GM21723 (cell line): ENCODE data around the gene MAPKAP1.
"Not testable (repeated sequence)": the region's sequence is repeated elsewhere in the genome, so short reads cannot be mapped to it uniquely, and the experiment has no call there.

ENCODE experiments used
- ATAC-seq: cut with Tn5 transposase; IDR thresholded peaks from one replicate; pipeline ENCODE4 v1.9.1; 2021; ENCODE audit warnings: mild to moderate bottlenecking, moderate library complexity; ENCODE audit not compliant: unreplicated experiment

MAPKAP1 gene

GRCh38 chr9:125611121-125611765 lies 95.8 kb downstream of the MAPKAP1 start:
- no peak for ATAC-seq

- ATAC-seq = no peak
These were observed 97.3 kb downstream of the MAPKAP1 start for GRCh38 chr9:125609744-125610143.

GRCh38 chr9:125608489-125609224 lies 98.4 kb downstream of the MAPKAP1 start:
- no peak for ATAC-seq

GRCh38 chr9:125604196-125604595 lies 102.8 kb downstream of the MAPKAP1 start:
- ATAC-seq = no peak

GRCh38 chr9:125603478-125604021 lies 103.5 kb downstream of the MAPKAP1 start:
- no peak for ATAC-seq

GRCh38 chr9:125601961-125602360 lies 105.0 kb downstream of the MAPKAP1 start:
- no peak for ATAC-seq

- ATAC-seq = no peak
These were observed 106.8 kb downstream of the MAPKAP1 start for GRCh38 chr9:125600194-125600593.

GRCh38 chr9:125594223-125594610 lies 112.8 kb downstream of the MAPKAP1 start:
- no peak for ATAC-seq

- no peak for ATAC-seq
These were observed 113.3 kb downstream of the MAPKAP1 start for GRCh38 chr9:125593581-125594222.

GRCh38 chr9:125591888-125592287 lies 115.1 kb downstream of the MAPKAP1 start:
- no peak for ATAC-seq

- no peak for ATAC-seq
These were observed 115.8 kb downstream of the MAPKAP1 start for GRCh38 chr9:125591245-125591644.

- ATAC-seq = no peak
These were observed 117.7 kb downstream of the MAPKAP1 start for GRCh38 chr9:125589287-125589686.

- no peak for ATAC-seq
These were observed 119.1 kb downstream of the MAPKAP1 start for GRCh38 chr9:125587819-125588460.

- no peak for ATAC-seq
These were observed 120.9 kb downstream of the MAPKAP1 start for GRCh38 chr9:125586172-125586511.

GRCh38 chr9:125585503-125586171 lies 121.4 kb downstream of the MAPKAP1 start:
- ATAC-seq = no peak

- no peak for ATAC-seq
These were observed 126.2 kb downstream of the MAPKAP1 start for GRCh38 chr9:125580701-125581286.

GRCh38 chr9:125579030-125579932 lies 127.7 kb downstream of the MAPKAP1 start:
- ATAC-seq = no peak

GRCh38 chr9:125574126-125574877 lies 132.7 kb downstream of the MAPKAP1 start:
- ATAC-seq = no peak

GRCh38 chr9:125572461-125572860 lies 134.5 kb downstream of the MAPKAP1 start:
- not testable (repeated sequence) for ATAC-seq
